LNCAP (cell line): ENCODE results near the gene SRBD1.

ENCODE experiments used
- CTCF ChIP-seq: fragments of 450-650 bp; IDR thresholded peaks from 2 replicates; pipeline ENCODE4 v1.5.1; 2017; ENCODE audit warnings: mild to moderate bottlenecking

Gene SRBD1

GRCh38 chr2:45401431-45401922 lies 209.6 kb downstream of the SRBD1 start:
- TF ChIP-seq CTCF, result no peak

- no peak for TF ChIP-seq CTCF
Observed at GRCh38 chr2:45399040-45399784, 211.9 kb downstream of the SRBD1 start.

- TF ChIP-seq CTCF, result no peak
Observed at GRCh38 chr2:45397292-45397691, 213.8 kb downstream of the SRBD1 start.

GRCh38 chr2:45396671-45397070 lies 214.4 kb downstream of the SRBD1 start:
- TF ChIP-seq CTCF, result no peak

- TF ChIP-seq CTCF, result no peak
Observed at GRCh38 chr2:45394842-45395241, 216.2 kb downstream of the SRBD1 start.

- TF ChIP-seq CTCF, result no peak
Observed at GRCh38 chr2:45394216-45394615, 216.9 kb downstream of the SRBD1 start.

GRCh38 chr2:45391866-45392265 lies 219.2 kb downstream of the SRBD1 start:
- TF ChIP-seq CTCF, result no peak
